Loucy (cell line): ENCODE results near the gene SLC22A15.

ENCODE experiments used
- H2AFZ ChIP-seq: fragments of 200-600 bp; sonication (generic); 2 replicates; pipeline ENCODE4 v1.6.0; 2016; ENCODE audit warnings: antibody characterized with exemption, mild to moderate bottlenecking, low read length, moderate library complexity
- H3F3A ChIP-seq: fragments of 200-600 bp; 2 replicates; pipeline ENCODE4 v1.6.0; 2016; ENCODE audit warnings: antibody characterized with exemption, low read depth, mild to moderate bottlenecking
- H3K27me3 ChIP-seq: fragments of 200-600 bp; sonication (generic); 2 replicates; pipeline ENCODE4 v1.6.1; 2014; ENCODE audit warnings: low read length, mild to moderate bottlenecking; ENCODE audit not compliant: insufficient read depth, poor library complexity, severe bottlenecking
- H3K36me3 ChIP-seq: fragments of 200-600 bp; sonication (generic); 2 replicates; pipeline ENCODE4 v1.6.1; 2016; ENCODE audit warnings: low read length; ENCODE audit not compliant: insufficient read depth
- H3K4me1 ChIP-seq: fragments of 200-600 bp; sonication (generic); 2 replicates; pipeline ENCODE4 v1.5.1; 2014; ENCODE audit warnings: low read length, mild to moderate bottlenecking; ENCODE audit not compliant: insufficient read depth, poor library complexity, severe bottlenecking
- H3K4me2 ChIP-seq: fragments of 200-600 bp; sonication (generic); 2 replicates; pipeline ENCODE4 v1.6.0; 2014; ENCODE audit warnings: antibody characterized with exemption, low read length, low read depth, mild to moderate bottlenecking; ENCODE audit not compliant: poor library complexity, severe bottlenecking
- H3K4me3 ChIP-seq: fragments of 200-600 bp; sonication (generic); 2 replicates; pipeline ENCODE4 v1.5.1; 2014; ENCODE audit warnings: low read length, mild to moderate bottlenecking, mixed read lengths; ENCODE audit not compliant: poor library complexity, severe bottlenecking
- H3K79me2 ChIP-seq: fragments of 200-600 bp; sonication (generic); 2 replicates; pipeline ENCODE4 v1.6.1; 2014; ENCODE audit warnings: low read length; ENCODE audit not compliant: insufficient read depth
- H3K9ac ChIP-seq: fragments of 200-600 bp; sonication (generic); 2 replicates; pipeline ENCODE4 v1.6.0; 2014; ENCODE audit warnings: mild to moderate bottlenecking, low read depth, low read length, moderate library complexity; ENCODE audit not compliant: poor library complexity, severe bottlenecking
- H3K9me2 ChIP-seq: fragments of 200-600 bp; sonication (generic); replicated peaks from 2 replicates; pipeline ENCODE4 v1.6.1; 2016; ENCODE audit warnings: low read depth, low read length, mixed read lengths
- H3K9me3 ChIP-seq: fragments of 200-600 bp; sonication (generic); 2 replicates; pipeline ENCODE4 v1.6.1; 2014; ENCODE audit warnings: mild to moderate bottlenecking, antibody characterized with exemption, low read length, low read depth; ENCODE audit not compliant: insufficient read depth
- H4K20me1 ChIP-seq: fragments of 200-600 bp; sonication (generic); 2 replicates; pipeline ENCODE4 v1.6.0; 2014; ENCODE audit warnings: antibody characterized with exemption, low read length, mild to moderate bottlenecking; ENCODE audit not compliant: insufficient read depth, poor library complexity, severe bottlenecking
- CTCF ChIP-seq: fragments of 200-600 bp; sonication (generic); conservative IDR thresholded peaks from 2 replicates; pipeline ENCODE4 v1.5.1; 2014; ENCODE audit warnings: mild to moderate bottlenecking, antibody characterized with exemption, low read length
- EZH2phosphoT487 ChIP-seq: fragments of 200-600 bp; IDR thresholded peaks from 2 replicates; pipeline ENCODE4 v1.6.1; 2018; ENCODE audit warnings: antibody characterized with exemption, mild to moderate bottlenecking, moderate library complexity, borderline replicate concordance

The SLC22A15 gene

GRCh38 chr1:116018007-116018406 lies 41.7 kb downstream of the SLC22A15 start:
- Histone ChIP-seq H3K9ac (no peak overlapping the region), H3K4me2 (no peak overlapping the region), H4K20me1 (no peaks in the 10 kb centered on the region), H3K4me1 (no peaks in the 10 kb centered on the region), H3K9me2 (no peaks in the 10 kb centered on the region), H3K27me3 (no peaks in the 10 kb centered on the region), H3K79me2 (no peaks in the 10 kb centered on the region), H3F3A (no peaks in the 10 kb centered on the region), H3K36me3 (no peaks in the 10 kb centered on the region), H3K9me3 (no peaks in the 10 kb centered on the region), H2AFZ (no peak overlapping the region), H3K4me3 (no peak overlapping the region)
- TF ChIP-seq CTCF: no peak
- TF ChIP-seq EZH2phosphoT487: no peak

GRCh38 chr1:116019653-116020253 lies 43.4 kb downstream of the SLC22A15 start:
- Histone ChIP-seq H3K4me1 (no peaks in the 10 kb centered on the region), H3K9me3 (no peaks in the 10 kb centered on the region), H2AFZ (no peak overlapping the region), H3K4me2 (no peak overlapping the region), H3K9ac (no peak overlapping the region), H3K79me2 (no peaks in the 10 kb centered on the region), H4K20me1 (no peaks in the 10 kb centered on the region), H3K36me3 (no peaks in the 10 kb centered on the region), H3K27me3 (no peaks in the 10 kb centered on the region), H3K9me2 (no peaks in the 10 kb centered on the region), H3F3A (no peaks in the 10 kb centered on the region), H3K4me3 (no peak overlapping the region)
- TF ChIP-seq EZH2phosphoT487: no peak
- no peak for TF ChIP-seq CTCF

- TF ChIP-seq CTCF (peak; percentile 87), EZH2phosphoT487 (no peak)
- Histone ChIP-seq H2AFZ (peak overlapping the region; percentile 14; the same call in 1 of the 2 replicates), H4K20me1 (no peaks in the 10 kb centered on the region), H3K4me1 (no peaks in the 10 kb centered on the region), H3K9me2 (no peaks in the 10 kb centered on the region), H3K79me2 (no peaks in the 10 kb centered on the region), H3K4me2 (no peak overlapping the region), H3K9me3 (no peaks in the 10 kb centered on the region), H3K9ac (no peak overlapping the region), H3K27me3 (no peaks in the 10 kb centered on the region), H3F3A (no peaks in the 10 kb centered on the region), H3K4me3 (no peak overlapping the region), H3K36me3 (no peaks in the 10 kb centered on the region)
These were observed 44.5 kb downstream of the SLC22A15 start for GRCh38 chr1:116020668-116021272.
